Measurements from ENCODE around the gene SPPL3.

SPPL3 gene

GRCh38 chr12:120787889-120788288 lies 116.3 kb downstream of the SPPL3 start:
- DNase-seq (ENCODE audit: low read depth in 2 of 2): no peak

GRCh38 chr12:120784804-120785203 lies 119.4 kb downstream of the SPPL3 start:
- DNase-seq (ENCODE audit: low read depth in 2 of 2): no peak

DNA sequence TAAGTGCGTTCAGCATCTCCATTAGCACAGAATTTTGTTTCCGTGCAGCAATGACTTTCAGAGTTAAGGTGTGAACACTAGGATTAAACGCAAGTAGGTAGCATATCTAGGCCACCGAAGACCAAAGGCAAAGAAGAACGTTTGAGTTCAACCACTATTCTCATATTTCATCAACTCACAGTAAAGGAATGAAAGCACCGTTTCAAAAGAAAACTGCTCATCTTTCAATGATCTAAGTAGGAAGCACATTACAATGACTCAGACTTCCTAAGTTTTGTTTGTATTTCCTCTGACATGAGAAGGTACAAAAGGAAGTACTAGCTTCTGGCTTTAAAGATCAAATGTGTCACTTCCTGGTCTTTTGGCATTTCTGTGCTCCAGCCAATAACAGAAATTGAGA lies 121.0 kb downstream of the SPPL3 start:
- no peak for DNase-seq (ENCODE audit: low read depth in 2 of 2)

DNA sequence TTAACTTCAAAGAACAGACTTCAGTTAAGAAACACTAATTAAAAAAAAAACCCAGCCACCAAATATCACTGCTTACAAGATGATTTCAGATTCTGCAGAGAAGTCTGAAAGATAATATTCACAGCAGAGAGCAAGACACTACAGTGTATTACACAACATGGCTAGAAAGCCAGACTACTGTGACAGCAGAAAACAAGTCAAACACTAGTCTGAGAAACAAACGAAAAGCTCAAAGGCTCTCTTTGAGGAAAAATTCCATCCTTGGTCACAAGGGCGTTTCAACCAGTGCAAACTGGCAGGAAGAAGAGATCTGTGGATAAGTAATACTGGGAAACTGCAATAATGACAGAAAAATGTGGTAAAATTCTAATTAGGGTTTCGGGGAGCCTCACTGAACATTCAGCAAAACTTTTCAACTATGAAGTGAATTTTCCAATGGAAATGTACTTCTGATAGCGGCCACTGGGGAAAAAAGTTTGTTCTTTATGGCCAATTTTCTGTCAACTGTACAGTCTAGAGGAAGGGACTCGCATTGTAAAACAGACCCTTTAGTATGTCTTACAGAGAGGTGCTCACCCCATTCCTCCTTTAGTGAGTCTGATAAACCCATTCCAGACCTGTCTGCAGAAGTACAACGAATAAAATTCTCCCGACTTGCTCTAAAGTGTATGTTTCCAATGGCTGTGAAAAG lies 128.2 kb downstream of the SPPL3 start:
- no peak for DNase-seq (ENCODE audit: low read depth in 2 of 2)

DNA sequence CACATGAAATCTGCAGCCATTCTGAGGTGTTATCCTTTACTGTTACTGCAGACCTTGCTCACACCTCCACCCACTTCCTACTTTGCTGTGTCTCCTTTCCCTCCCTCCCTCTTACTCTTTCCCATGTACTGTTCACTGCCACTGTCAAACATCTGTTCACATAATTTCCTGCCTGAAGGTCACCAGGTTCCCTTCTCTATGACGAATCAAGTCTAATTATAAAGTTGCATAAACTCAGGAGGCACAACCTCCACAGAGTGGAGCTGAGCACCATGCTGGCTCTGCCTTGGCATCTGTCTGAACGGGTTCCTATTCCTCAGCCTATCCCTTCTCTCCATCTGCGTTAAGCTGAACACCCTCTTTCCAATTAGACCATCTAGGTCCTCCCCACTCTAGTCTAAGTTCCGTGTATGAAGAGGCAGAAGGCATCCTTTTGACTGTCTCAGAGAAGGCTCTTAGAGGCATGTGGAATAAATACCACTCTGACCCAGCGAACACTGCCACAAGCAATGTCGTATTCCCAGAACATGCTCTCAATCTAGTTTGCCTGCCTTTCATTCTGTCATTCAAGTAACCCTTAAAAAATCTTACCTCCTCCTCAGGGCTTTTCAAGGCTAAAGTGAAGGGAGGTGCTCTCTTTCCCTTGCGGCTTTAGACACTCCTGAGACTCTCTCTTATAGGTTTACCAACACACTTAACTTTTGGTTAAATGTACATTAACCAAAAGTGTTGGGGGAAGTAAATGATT lies 129.8 kb downstream of the SPPL3 start:
- DNase-seq (ENCODE audit: low read depth in 2 of 2): no peak

GRCh38 chr12:120771097-120771496 lies 133.1 kb downstream of the SPPL3 start:
- DNase-seq (ENCODE audit: low read depth in 2 of 2): no peak

- no peak for DNase-seq (ENCODE audit: low read depth in 2 of 2)
These were observed 136.8 kb downstream of the SPPL3 start for GRCh38 chr12:120767071-120768024.

DNA sequence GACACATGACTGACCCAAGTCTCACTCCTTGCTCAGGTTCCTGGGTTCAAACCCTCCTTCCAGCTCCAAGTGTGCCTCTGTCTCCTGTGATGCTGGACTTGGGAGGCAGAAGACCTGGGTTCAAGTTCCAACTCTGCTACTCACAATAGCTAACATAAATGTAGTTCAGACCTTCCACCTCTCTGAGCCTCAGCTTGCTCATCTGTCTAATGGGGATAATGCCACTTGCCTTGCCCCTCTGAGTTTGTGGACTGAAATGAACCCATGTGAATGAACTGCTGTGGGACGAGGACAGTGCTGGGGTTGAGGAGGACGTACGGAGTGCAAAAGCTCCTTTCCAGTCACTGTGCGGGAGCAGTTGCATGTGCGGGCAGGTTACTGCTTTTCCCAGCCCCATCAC lies 137.6 kb downstream of the SPPL3 start:
- no peak for DNase-seq (ENCODE audit: low read depth in 2 of 2)

- no peak for DNase-seq (ENCODE audit: low read depth in 2 of 2)
These were observed 139.3 kb downstream of the SPPL3 start for GRCh38 chr12:120764816-120765215.

- no peak for DNase-seq (ENCODE audit: low read depth in 2 of 2)
These were observed 140.9 kb downstream of the SPPL3 start for GRCh38 chr12:120763250-120763649.

GRCh38 chr12:120762086-120762485 lies 142.1 kb downstream of the SPPL3 start:
- DNase-seq (ENCODE audit: low read depth in 2 of 2): no peak

DNA sequence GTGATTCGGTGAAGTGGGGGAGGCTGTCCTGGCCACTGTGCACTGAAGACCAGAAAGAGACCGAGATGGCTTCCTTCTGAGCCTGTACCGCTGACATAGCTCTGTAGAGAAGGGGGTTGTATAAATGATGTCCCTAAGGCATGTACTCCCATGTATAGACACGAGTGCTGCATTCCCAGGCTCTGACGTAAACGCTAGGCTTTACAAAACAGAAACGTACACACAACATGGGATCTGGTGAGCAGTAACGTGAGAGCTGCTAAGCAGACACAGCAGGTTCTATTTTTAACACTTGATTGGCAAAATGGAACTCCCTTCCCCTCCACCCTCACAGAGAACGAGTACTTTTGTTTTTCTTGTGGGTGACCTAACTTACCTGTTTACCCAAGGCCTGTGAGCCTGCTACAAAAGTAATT lies 142.6 kb downstream of the SPPL3 start:
- no peak for DNase-seq (ENCODE audit: low read depth in 2 of 2)

- DNase-seq (ENCODE audit: low read depth in 2 of 2): no peak
These were observed 143.6 kb downstream of the SPPL3 start for GRCh38 chr12:120760349-120761254.

DNA sequence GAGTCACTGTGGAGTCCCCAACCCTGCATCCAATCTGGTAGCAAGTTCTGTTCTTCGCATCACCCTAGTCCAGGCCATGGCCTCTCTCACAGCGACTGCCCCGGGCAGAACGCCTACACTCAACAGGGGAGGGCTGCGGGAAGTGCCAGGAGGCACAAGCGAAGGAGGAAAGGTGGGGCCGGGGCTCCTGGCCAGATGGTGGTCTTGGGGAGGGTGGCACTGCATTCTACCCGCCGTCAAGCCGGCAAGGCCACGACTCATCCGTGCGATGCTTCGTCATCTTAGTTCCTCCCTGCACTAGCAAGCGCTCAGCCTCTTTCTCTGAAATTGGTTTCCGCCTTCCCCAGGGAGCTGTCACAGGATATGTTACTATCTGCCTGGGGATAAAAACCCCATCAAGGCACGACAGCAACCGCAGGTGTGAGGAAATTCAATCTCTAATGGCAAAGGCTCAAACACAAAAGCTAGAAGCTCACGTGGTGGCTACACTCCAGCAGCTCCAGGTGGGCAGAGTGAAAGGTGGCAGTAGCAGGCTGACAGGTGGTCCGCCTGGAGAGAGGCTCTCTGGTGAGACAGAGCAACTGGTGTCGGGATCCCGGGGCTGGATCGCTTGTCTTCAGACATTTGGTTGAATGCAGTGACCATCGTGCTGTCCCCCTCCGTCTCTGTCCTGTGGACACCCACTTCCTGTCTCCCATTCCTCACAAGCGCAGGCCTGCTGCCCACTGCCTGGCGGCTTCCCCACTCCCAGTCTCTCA lies 144.4 kb downstream of the SPPL3 start:
- no peak for DNase-seq (ENCODE audit: low read depth in 2 of 2)

DNA sequence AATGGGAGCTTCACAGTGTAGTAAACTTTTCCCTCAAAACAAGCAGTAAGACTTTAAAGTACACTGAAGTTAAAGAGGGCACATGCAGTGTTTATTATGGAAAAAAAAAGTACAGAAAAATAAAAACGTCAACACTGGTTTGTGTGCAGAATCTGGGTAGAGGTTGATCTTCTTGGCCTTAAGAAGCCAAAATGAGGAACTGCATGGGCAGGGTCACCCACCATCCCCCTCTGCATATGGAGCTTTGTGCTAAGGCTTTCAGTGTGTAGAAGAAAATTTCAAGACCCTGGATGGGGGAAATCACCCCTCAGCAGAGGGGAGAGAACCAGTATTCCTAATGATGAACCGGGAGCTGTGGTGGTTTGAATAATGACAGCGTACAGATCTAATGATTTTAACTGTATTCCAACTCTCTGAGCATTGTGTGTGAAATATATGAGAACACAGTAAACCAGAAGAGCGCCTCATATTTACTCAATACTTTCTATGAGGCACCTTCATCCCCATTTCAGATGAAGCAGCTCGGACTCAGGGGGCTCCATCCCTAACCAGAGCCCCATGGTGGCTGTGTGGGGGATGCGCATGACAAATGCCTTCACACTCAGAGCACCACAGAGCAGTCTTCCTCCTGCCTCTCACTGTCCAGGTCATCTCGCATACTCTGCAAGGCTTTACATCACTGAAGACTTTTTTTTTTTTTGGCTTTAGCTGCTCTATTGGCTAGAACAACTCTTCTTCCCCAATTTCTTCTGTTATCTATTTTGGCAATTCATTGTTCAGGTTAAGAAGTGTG lies 145.2 kb downstream of the SPPL3 start:
- DNase-seq (ENCODE audit: low read depth in 2 of 2): no peak

GRCh38 chr12:120757949-120758348 lies 146.2 kb downstream of the SPPL3 start:
- no peak for DNase-seq (ENCODE audit: low read depth in 2 of 2)

DNA sequence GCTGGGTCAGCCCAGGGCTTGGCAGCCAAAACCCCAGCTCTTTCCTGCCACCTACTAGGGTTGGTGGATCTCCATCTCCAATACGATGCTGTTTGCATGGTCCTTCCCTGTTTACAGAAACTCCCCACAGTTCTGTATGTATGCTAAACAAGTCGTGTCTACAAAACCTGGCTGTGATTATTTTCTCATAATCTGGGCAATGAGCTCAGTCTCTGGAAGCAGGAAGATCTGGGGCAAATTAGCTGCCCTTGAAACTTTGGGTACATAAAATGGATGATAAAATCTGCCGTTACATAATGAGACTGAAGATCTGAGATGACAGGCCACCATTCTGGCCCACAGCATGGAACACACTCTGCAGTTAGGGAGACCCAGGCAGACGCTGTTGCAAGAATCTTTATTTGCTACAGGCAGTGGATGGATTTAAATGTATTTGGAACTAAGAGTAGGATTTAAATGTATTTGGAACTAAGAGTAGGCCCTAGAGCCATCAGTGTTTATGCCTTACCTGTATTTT lies 146.9 kb downstream of the SPPL3 start:
- DNase-seq (ENCODE audit: low read depth in 2 of 2): no peak

DNA sequence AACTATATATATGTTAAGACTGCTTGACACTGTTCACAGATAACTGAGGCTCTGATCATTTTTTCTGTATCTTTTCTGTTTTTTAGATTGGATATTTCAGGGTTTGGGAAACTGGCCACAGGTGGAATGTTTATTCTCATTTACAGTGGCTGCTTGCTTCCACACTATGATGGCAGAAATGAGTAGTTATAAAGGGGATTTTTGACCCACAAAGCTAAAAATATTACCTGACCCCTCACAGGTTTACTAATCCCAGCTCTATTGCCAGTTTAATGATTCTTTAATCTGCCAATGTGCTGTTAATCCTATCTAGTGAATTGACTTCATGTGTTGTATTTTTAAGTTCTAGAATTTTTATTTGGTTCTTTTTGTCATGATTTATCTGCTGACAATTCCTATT lies 148.9 kb downstream of the SPPL3 start:
- no peak for DNase-seq (ENCODE audit: low read depth in 2 of 2)

DNA sequence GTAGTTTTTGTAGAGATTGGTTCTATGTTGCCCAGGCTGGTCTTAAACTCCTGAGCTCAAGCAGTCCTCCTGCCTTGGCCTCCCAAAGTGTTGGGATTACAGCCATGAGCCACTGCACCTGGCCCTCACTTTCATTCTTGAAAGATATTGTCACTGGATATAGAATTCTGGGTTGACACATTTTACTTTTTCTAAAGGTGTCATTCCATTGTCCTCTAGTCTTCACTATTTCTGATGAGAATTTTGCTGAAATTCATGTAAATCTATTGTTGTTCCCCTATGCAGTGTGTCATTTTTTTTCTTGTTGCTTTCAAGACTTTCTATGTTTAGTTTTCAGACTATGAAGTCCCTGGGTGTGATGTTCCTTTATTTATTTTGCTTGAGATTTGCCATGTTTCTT lies 149.4 kb downstream of the SPPL3 start:
- no peak for DNase-seq (ENCODE audit: low read depth in 2 of 2)
